GM18909 (cell line): Measurements from ENCODE around the gene EMX2.
"Not testable (repeated sequence)": the region's sequence is repeated elsewhere in the genome, so short reads cannot be mapped to it uniquely, and the experiment has no call there.

Source experiments
- ATAC-seq: cut with Tn5 transposase; IDR thresholded peaks from one replicate; pipeline ENCODE4 v1.9.1; 2021; ENCODE audit warnings: mild to moderate bottlenecking; ENCODE audit not compliant: unreplicated experiment, poor library complexity

EMX2 gene

DNA sequence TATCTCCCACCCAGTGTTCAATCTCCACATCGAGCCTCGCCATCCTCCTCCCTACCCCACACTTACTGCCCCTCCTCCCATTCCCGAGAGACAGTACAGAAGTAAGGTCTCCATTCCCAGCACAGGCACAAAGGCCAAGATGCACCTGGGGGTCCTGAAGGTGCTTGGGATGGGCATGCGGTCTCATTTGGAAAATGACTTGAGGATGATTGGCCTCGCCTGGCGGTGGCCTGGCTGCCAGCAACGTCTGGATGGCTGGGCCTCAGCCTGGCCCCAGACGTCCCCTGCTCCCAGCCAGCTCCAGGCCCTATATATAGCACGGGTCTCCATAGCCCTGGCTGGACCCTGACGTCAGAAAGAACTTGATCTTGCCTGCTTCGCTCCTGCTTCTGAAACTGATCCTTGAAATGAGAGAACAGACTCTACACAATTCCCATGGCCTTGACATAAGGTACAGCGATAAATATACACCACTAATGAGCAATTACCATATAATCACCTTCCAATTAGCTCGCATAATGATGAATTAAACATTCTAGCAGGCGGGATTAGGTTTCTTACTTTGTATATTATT is 11.8 kb downstream of the EMX2 start:
- no peak for ATAC-seq

GRCh38 chr10:117555017-117555416 is 12.5 kb downstream of the EMX2 start:
- no peak for ATAC-seq

DNA sequence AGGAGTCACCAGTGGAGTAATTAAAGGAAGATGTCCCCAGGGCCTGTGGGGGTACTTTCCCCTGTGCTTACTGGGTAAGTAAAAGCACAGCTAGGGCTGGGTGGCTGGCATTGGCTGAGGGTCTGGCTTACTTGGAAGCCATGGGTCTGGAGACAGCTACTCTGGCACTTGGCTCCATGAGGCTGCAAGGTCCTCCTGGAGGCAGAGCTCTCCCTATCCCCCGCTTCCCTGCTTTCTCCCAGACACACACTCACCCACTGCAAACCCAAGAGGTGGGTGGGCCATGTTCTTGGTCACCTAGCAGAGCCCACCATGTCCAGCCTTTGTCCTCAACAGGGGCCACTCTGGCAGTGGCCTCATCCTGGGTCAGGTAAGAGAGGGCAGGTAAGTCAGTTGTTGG is 13.3 kb downstream of the EMX2 start:
- no peak for ATAC-seq

GRCh38 chr10:117556356-117556755 is 13.8 kb downstream of the EMX2 start:
- no peak for ATAC-seq

DNA sequence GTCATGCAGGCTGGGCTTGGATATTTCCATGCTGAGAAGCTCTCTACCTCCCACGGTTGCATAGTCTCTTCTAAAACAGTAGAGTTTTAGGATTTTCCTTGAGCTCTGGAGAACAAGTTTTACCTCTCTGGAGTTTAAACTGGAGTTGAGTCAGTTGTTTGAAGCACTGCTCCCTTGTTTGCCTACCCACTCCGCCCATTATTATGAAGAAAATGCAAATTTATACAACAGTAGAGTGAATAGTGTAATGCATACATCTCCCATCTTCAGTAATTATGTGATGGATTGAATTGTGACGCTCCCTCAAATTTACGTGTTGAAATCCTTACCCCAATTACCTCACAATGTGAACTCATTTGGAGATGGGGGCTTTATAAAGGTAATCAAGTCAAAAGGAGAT is 17.2 kb downstream of the EMX2 start:
- no peak for ATAC-seq

DNA sequence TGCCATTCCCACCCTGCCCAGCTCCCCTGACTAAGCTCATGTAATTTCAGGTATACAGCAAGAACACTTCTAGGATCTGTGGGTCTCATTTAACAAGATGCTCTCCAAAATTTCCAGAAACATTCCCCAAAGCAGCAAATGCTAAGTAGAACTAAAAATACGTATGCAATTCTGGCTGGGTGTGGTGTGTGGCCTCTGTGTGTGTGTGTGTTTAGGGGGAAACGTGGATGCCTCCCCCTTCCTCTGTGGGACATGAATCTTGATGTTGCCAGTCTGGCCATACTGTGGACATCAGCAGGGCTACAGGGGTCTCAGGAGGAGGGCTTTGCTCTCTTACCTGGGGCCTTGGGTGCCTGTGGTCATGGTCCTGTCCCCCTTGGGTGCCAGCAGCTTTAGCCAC is 18.4 kb downstream of the EMX2 start:
- ATAC-seq: no peak

DNA sequence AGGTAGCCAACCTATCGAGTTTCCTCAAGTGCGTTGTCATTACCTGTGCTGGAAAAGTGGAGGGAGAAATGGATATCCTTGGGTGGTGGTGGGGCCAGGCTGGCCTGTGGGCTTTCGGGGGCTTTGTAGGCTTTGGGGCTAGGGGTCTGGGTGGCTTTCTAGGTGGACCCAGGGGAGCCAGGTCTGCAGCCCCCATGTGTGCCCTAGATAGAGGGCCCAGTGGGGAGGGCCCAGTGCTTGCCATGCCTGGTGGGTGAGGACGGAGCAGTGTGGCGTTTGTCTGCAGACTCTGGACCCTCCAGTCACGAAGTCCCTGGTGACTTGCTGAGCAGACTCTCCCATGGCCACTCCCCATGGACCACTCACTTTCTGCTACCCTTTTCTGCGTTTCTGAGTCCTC is 19.7 kb downstream of the EMX2 start:
- no peak for ATAC-seq

GRCh38 chr10:117562896-117563737 is 20.6 kb downstream of the EMX2 start:
- ATAC-seq: no peak

DNA sequence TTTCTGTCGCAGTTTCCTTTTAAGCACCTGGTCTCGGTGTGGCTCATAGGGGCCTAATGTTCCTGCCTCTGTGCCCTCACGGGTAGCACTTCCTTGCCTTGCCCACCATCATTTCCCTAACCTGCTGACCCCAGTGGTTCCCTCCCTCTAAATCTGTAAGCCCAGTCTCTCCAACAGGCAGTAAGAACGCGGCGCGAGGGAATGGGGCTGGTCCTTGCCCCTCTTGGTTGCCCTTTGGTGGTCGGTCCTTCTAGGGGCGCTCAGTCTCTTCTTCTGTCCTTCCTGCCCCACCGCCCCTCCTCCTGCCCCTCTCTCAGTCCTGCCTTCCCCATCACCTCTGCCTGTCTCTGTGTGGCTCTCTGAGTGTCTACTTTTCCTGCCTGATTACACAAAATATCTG is 21.2 kb downstream of the EMX2 start:
- no peak for ATAC-seq

- no peak for ATAC-seq
Observed at GRCh38 chr10:117565068-117565467, 22.5 kb downstream of the EMX2 start.

- no peak for ATAC-seq
Observed at GRCh38 chr10:117568334-117568733, 25.8 kb downstream of the EMX2 start.

DNA sequence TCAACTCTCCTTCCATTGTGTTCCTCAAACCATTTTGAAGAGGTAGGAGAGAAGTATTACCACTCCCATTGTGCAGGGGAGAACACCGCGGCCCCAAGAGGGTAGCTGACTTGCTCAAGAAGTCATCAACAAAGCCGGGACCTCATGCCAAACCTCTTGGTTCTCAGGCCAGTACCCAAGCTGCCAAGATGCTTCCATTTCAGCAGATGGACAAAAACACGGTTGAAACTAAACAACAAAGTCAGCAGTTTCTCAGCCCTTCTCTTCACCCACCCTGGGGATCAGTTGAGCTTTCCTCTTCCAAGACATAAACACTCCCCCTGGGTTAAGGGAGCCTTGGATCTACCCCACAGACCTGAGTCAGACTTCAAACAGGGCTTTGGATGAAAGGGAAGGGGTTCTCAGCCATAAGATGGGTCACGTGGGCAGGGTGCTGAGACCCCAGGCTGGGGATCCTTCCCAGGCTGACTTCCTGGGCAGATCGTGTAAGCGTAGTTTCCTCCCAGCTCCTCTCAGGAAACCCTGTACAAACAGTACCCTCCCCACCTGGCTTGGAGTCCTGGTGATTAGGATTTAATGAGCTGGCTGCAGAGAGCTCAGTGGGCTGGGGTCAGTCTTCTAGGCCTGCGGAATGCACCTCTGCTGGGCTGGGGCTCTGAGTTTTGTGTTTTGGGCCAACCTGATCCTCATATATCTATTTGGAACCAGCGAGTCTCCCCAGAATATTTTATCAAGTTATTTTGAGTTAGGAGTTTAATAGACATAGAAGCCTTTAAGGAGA is 27.3 kb downstream of the EMX2 start:
- no peak for ATAC-seq

DNA sequence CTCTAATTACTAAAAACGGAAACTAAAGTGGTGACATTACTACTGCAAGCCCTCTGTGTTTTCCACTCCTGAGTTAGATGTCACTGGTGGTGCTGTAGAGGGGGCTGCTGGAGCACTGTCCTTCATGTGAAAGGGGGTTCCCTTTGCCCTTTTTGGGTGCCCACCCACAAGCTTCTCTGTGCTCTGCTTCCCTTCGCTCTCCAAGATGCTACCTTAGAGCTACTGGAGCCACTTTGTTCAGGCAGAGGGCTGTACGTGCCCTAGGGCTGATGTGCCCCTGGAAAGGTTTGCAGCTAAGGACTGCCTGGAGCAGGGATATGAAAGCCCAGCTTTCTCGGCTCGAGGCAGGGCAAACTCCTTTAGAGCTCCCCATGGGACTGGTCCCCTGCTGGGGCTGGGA is 28.3 kb downstream of the EMX2 start:
- ATAC-seq: no peak

GRCh38 chr10:117574498-117575146 is 32.1 kb downstream of the EMX2 start:
- no peak for ATAC-seq

GRCh38 chr10:117578490-117578889 is 35.9 kb downstream of the EMX2 start:
- no peak for ATAC-seq

DNA sequence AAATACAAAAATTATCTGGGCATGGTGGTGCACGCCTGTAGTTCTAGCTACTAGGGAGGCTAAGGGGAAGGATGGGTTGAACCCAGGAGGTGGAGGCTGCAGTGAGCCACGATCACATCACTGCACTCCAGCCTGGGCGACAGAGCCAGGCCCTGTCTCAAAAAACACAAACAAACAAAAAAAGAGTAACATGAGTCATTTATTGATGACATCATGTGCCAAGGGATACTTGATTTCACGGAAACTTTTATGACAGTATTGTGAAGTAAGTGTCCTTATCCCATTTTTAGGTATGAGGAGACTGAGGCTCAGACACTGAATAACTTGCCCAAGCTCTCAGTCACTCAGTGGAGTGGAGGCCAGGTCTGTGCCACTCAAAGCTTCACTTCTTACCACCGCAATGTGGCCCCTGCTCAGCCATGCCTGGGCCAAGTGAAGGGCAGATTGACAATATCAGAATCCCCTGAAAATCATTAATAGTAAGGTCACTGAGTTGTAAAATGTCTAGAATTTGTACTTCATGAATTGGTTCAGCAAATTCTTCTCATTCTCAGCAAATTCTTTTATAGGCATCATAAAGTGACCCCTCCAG is 36.5 kb downstream of the EMX2 start:
- ATAC-seq: no peak

- ATAC-seq: no peak
Observed at GRCh38 chr10:117581961-117582360, 39.4 kb downstream of the EMX2 start.

GRCh38 chr10:117584831-117585230 is 42.3 kb downstream of the EMX2 start:
- ATAC-seq: not testable (repeated sequence)

DNA sequence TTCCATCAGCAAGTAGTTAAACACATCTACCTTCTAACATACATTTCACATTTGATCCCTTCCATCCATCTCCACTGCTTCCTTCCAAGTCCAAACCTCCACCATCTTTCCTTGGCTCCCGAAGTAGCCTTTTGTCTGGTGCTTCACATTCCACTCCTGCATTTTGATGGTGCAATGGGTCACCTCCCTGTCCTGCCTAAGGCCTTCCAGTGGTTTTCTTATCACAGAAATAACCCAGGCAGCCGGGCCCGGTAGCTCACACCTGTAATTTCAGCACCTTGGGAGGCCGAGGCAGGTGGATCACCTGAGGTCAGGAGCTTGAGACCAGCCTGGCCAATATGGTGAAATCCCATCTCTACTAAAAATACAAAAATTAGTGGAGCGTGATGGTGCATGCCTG is 44.5 kb downstream of the EMX2 start:
- ATAC-seq: no peak

DNA sequence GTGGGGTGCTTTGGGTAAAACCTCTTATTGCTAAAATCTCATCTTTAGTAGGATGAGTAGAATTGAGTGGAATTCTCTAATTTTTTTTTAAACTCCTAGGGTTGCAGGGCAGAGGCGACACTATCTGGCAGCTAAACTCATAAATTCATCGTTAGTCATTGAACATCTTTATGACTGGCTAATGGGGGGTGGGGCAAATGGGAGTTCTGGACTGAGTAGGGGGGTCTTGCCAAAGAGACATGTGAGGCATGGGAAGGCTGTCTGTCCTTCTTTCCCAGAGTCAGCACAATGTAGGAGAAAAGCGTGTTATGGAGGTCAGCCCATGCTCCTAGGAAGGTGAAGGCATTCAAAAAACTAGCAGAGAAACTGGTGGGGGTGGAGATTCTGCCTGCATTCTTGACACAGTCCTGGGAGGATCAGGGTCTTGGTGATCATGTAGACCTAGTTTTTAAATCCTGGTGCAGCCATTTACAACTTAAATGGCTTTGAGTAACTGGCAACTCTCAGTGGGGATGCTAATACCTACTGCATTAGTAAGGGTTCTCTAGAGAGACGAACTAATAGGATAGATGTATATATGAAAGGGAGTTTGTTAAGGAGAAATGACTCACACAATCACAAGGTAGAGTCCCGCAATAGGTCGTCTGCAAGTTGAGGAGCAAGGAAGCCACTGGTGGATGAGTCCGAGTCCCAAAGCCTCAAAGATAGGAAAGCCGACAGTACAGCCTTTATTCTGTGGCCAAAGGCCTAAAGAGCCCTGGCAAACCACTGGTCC is 47.7 kb downstream of the EMX2 start:
- ATAC-seq: no peak
